Stimulated activated naive B cell treated with anti-CD40 and anti-IgM and Interleukin-4, amounts not matched to agents 10 μg/mL and 1 μg/mL and 100 μg/mL, for 72 hours (primary cell): ENCODE results near the gene ACSM2A.
"Not testable (repeated sequence)": the region's sequence is repeated elsewhere in the genome, so short reads cannot be mapped to it uniquely, and the experiment has no call there.

ENCODE experiments used
- ATAC-seq, 2 donors: fragments of 150-1000 bp; cut with Tn5 transposase; replicated peaks; 2 replicates each; pipeline ENCODE4 v1.10.0; 2021; ENCODE audit warnings: moderate library complexity in 1 of 2
- DNase-seq: peaks from one replicate; pipeline ENCODE4 v3.0.0; 2021
- H3K27ac Mint-ChIP-seq: one replicate; pipeline ENCODE4 v1.8.0; 2022; ENCODE audit warnings: mild to moderate bottlenecking, mixed read lengths
- H3K27me3 Mint-ChIP-seq, 2 donors: one replicate each; pipeline ENCODE4 v1.8.0; 2022; ENCODE audit warnings: mixed read lengths in 2 of 2
- H3K36me3 Mint-ChIP-seq, 2 donors: one replicate each; pipeline ENCODE4 v1.8.0; 2022; ENCODE audit warnings: mixed read lengths in 2 of 2, mild to moderate bottlenecking in 1 of 2
- H3K4me1 Mint-ChIP-seq, 2 donors: one replicate each; pipeline ENCODE4 v1.8.0; 2022; ENCODE audit warnings: mixed read lengths in 2 of 2, mild to moderate bottlenecking in 1 of 2
- H3K4me3 Mint-ChIP-seq, 2 donors: one replicate each; pipeline ENCODE4 v1.8.0; 2022; ENCODE audit warnings: mild to moderate bottlenecking in 2 of 2, mixed read lengths in 2 of 2, moderate library complexity in 1 of 2
- H3K9me3 Mint-ChIP-seq, 2 donors: one replicate each; pipeline ENCODE4 v1.8.0; 2022; ENCODE audit warnings: mixed read lengths in 2 of 2, mild to moderate bottlenecking in 1 of 2

ACSM2A gene

GRCh38 chr16:20483989-20484388 is 32.7 kb downstream of the ACSM2A start:
- not testable (repeated sequence) for H3K27me3 Mint-ChIP-seq, H3K27ac Mint-ChIP-seq, H3K36me3 Mint-ChIP-seq, DNase-seq, H3K4me3 Mint-ChIP-seq, H3K9me3 Mint-ChIP-seq, H3K4me1 Mint-ChIP-seq, ATAC-seq

GRCh38 chr16:20484726-20485125 is 33.4 kb downstream of the ACSM2A start:
- DNase-seq: no peak
- Mint-ChIP-seq H3K4me3 (no peak overlapping the region), H3K4me1 (no peaks in the 10 kb centered on the region), H3K27ac (no peak overlapping the region), H3K9me3 (peaks cover 0 to 4% of the 10 kb centered on the region in 2 donors), H3K36me3 (no peaks in the 10 kb centered on the region), H3K27me3 (peaks cover 5 to 7% of the 10 kb centered on the region in 2 donors)
- no peak for ATAC-seq

DNA sequence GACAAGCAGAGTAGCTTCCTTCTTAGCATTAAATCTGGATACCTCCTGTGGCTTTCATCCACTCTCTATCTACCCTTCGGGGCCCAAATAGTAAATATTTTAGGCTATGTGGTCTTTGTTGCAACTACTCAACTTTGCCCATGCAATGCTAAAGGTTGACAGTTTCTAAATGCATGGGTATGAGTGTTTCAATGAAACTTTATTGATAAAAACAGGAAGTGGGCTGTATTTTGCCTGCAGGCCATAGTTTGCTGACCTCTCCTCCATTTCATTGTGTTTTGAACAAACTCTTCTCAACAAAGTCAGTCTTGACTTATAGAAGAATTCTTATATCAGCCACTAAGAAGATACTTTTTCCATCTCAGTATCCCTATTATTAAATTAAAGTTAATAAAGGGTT is 34.1 kb downstream of the ACSM2A start:
- DNase-seq (no peak), ATAC-seq (no peak)
- no peaks in the 10 kb centered on the region for H3K4me1 Mint-ChIP-seq
- no peak overlapping the region for H3K27ac Mint-ChIP-seq
- H3K27me3 Mint-ChIP-seq: peaks cover 0 to 7% of the 10 kb centered on the region in 2 donors
- H3K36me3 Mint-ChIP-seq: no peaks in the 10 kb centered on the region
- H3K9me3 Mint-ChIP-seq: peaks cover 0 to 4% of the 10 kb centered on the region in 2 donors
- no peak overlapping the region for H3K4me3 Mint-ChIP-seq

- not testable (repeated sequence) for H3K36me3 Mint-ChIP-seq, H3K9me3 Mint-ChIP-seq, H3K27me3 Mint-ChIP-seq, H3K4me1 Mint-ChIP-seq, DNase-seq, ATAC-seq, H3K27ac Mint-ChIP-seq, H3K4me3 Mint-ChIP-seq
Measured at GRCh38 chr16:20490994-20491393, 39.7 kb downstream of the ACSM2A start.

GRCh38 chr16:20491448-20491847 is 40.1 kb downstream of the ACSM2A start:
- DNase-seq, H3K4me3 Mint-ChIP-seq, H3K9me3 Mint-ChIP-seq, H3K36me3 Mint-ChIP-seq, H3K27me3 Mint-ChIP-seq, ATAC-seq, H3K4me1 Mint-ChIP-seq, H3K27ac Mint-ChIP-seq: not testable (repeated sequence)

DNA sequence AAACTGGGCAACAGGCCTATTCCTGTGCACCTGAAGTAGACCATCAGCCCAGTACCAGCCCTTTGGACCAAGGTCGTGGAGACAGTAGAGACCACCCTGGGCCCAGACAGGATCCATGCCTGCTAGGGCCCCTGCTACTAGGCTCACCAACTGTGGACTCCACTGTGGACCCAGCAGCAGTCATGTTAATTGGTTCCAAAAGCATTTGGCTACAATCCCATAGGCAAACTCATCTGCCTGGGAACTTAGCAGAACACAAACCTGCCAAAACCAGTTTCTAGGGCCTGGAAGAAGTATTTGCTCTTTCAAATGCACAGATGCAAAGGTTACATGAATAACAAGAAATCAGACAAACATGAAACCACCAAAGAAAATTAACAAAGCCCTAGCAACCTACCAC is 53.1 kb downstream of the ACSM2A start:
- H3K9me3 Mint-ChIP-seq: peaks cover 20 to 23% of the 10 kb centered on the region in 2 donors
- ATAC-seq (no peak), DNase-seq (no peak)
- H3K4me3 Mint-ChIP-seq: no peak overlapping the region
- H3K27ac Mint-ChIP-seq: no peak overlapping the region
- H3K36me3 Mint-ChIP-seq: peaks cover 0 to 4% of the 10 kb centered on the region in 2 donors
- H3K4me1 Mint-ChIP-seq: no peaks in the 10 kb centered on the region
- peaks cover 0 to 4% of the 10 kb centered on the region in 2 donors for H3K27me3 Mint-ChIP-seq

GRCh38 chr16:20507280-20507679 is 56.0 kb downstream of the ACSM2A start:
- Mint-ChIP-seq H3K27me3 (peaks cover 0 to 3% of the 10 kb centered on the region in 2 donors), H3K4me1 (no peaks in the 10 kb centered on the region), H3K36me3 (peaks cover 0 to 4% of the 10 kb centered on the region in 2 donors), H3K4me3 (no peak overlapping the region), H3K9me3 (peaks cover 20 to 26% of the 10 kb centered on the region in 2 donors), H3K27ac (no peak overlapping the region)
- DNase-seq (no peak), ATAC-seq (no peak)

DNA sequence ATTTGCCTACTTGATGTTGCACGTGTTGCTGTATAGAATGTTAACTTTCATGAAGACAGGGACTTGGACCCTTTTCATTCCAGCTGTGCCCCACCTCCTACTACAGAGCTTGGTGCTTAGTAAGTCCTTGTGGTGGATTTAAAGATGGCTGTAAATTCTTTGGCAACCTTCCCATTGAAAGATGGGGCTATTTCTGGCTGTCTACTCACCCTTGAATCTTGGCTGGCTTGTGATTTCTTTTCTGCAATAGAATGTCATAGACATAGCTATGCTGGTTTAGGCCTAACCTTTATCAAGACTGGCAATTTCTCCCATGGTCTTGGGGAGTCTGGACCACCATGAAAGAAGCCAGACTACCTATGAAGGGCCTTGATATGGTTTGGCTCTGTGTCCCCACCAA is 59.0 kb downstream of the ACSM2A start:
- Mint-ChIP-seq H3K4me3 (no peak overlapping the region), H3K27ac (no peak overlapping the region), H3K9me3 (peaks cover 25 to 37% of the 10 kb centered on the region in 2 donors), H3K36me3 (peaks cover 0 to 4% of the 10 kb centered on the region in 2 donors), H3K27me3 (peaks cover 8 to 13% of the 10 kb centered on the region in 2 donors), H3K4me1 (no peaks in the 10 kb centered on the region)
- no peak for DNase-seq
- no peak for ATAC-seq

- ATAC-seq: no peak
- Mint-ChIP-seq H3K9me3 (peaks cover 5 to 12% of the 10 kb centered on the region in 2 donors), H3K27ac (no peak overlapping the region), H3K27me3 (peaks cover 15 to 17% of the 10 kb centered on the region in 2 donors), H3K4me3 (no peak overlapping the region), H3K4me1 (no peaks in the 10 kb centered on the region), H3K36me3 (no peaks in the 10 kb centered on the region)
- no peak for DNase-seq
Measured at GRCh38 chr16:20515688-20516090, 64.4 kb downstream of the ACSM2A start.

GRCh38 chr16:20517149-20517548 is 65.8 kb downstream of the ACSM2A start:
- H3K4me3 Mint-ChIP-seq: no peak overlapping the region
- H3K4me1 Mint-ChIP-seq: no peaks in the 10 kb centered on the region
- H3K27ac Mint-ChIP-seq: no peak overlapping the region
- DNase-seq (no peak), ATAC-seq (no peak)
- no peaks in the 10 kb centered on the region for H3K36me3 Mint-ChIP-seq
- H3K27me3 Mint-ChIP-seq: peaks cover 17 to 21% of the 10 kb centered on the region in 2 donors
- peaks cover 5 to 12% of the 10 kb centered on the region in 2 donors for H3K9me3 Mint-ChIP-seq

GRCh38 chr16:20519231-20519630 is 67.9 kb downstream of the ACSM2A start:
- H3K4me1 Mint-ChIP-seq: no peaks in the 10 kb centered on the region
- no peak overlapping the region for H3K4me3 Mint-ChIP-seq
- peaks cover 9 to 13% of the 10 kb centered on the region in 2 donors for H3K27me3 Mint-ChIP-seq
- H3K36me3 Mint-ChIP-seq: no peaks in the 10 kb centered on the region
- peaks cover 5 to 12% of the 10 kb centered on the region in 2 donors for H3K9me3 Mint-ChIP-seq
- DNase-seq (no peak), ATAC-seq (no peak)
- no peak overlapping the region for H3K27ac Mint-ChIP-seq

DNA sequence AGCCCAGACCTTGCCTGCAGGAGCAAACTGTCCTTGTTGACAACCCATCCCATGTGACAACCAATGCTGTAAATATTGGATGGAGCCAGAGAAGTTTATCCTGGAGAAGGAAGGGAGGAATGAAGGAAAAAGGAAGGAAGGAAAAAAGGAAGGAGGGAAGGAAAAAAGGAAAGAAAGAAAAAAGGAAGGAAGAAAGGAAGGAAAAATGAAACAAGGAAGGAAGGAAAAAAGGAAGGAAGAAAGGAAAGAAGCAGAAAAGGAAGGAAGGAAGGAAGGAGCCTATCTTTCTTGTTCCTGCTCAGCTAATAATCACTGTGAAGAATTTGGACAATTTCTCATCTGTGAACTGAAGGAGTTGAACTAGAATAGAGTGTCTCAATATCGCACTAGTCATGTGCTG is 68.8 kb downstream of the ACSM2A start:
- Mint-ChIP-seq H3K9me3 (peaks cover under 1 to 4% of the 10 kb centered on the region in 2 donors), H3K27ac (no peak overlapping the region)

GRCh38 chr16:20531795-20532194 is 80.5 kb downstream of the ACSM2A start:
- not testable (repeated sequence) for H3K4me3 Mint-ChIP-seq, H3K36me3 Mint-ChIP-seq, ATAC-seq, H3K27me3 Mint-ChIP-seq, H3K4me1 Mint-ChIP-seq, H3K27ac Mint-ChIP-seq, H3K9me3 Mint-ChIP-seq, DNase-seq

More for the DNA sequence above, 68.8 kb downstream of the ACSM2A start:
- no peaks in the 10 kb centered on the region for H3K4me1 Mint-ChIP-seq
- no peaks in the 10 kb centered on the region for H3K36me3 Mint-ChIP-seq
- H3K4me3 Mint-ChIP-seq: no peak overlapping the region
- ATAC-seq (no peak), DNase-seq (no peak)
- H3K27me3 Mint-ChIP-seq: peaks cover 9 to 13% of the 10 kb centered on the region in 2 donors

DNA sequence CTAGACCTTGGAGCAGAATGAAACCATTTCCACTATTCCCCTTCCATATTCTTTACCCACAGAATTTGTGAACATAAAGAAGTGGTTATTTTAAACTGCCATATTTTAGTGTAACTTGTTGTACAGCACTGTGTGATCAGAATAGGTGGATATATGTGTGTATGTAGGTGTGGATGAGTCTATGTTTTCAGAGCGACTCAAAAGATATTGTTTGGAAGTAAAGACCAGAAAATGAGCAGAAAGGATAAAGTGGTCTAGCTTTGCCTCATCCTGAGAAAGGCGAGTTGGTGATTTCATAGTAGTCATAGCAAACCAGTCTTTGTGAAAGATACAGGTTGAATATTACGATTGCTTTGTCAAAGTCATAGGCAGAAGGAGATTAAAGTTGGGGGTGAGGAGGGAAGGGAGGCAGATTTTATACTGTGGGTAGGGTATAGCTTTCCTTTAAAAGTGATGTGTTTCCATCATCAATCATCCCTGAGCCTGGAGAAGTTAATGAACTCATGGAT is 81.0 kb downstream of the ACSM2A start:
- H3K4me1 Mint-ChIP-seq, ATAC-seq, DNase-seq, H3K27ac Mint-ChIP-seq, H3K27me3 Mint-ChIP-seq, H3K9me3 Mint-ChIP-seq, H3K4me3 Mint-ChIP-seq, H3K36me3 Mint-ChIP-seq: not testable (repeated sequence)

DNA sequence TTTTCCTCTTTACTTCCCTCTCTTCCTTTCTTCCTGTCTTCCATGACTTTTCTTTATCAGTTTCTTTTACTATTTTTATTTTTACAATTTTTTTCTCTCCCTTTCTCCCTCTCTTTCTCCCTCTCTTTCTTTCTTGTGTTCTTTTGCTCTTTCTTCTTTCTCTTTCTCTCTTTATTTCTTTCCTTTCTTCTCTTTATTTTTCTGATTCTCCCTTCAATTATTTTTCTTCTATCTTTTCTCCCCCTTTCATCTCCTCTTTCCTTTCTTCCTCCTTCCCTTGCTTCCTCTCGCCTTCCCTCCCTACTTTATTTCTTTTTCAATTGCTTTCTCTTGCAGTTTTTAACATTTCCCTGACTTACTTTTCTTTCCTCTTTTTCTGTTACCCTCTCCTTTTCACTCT is 85.3 kb downstream of the ACSM2A start:
- H3K27me3 Mint-ChIP-seq: peaks cover 8 to 17% of the 10 kb centered on the region in 2 donors
- H3K4me1 Mint-ChIP-seq, H3K36me3 Mint-ChIP-seq, DNase-seq, H3K9me3 Mint-ChIP-seq, ATAC-seq, H3K27ac Mint-ChIP-seq, H3K4me3 Mint-ChIP-seq: not testable (repeated sequence)
